Measurements from ENCODE around the gene EIF2B1.
"Not testable (repeated sequence)": the region's sequence is repeated elsewhere in the genome, so short reads cannot be mapped to it uniquely, and the experiment has no call there.

Gene EIF2B1

DNA sequence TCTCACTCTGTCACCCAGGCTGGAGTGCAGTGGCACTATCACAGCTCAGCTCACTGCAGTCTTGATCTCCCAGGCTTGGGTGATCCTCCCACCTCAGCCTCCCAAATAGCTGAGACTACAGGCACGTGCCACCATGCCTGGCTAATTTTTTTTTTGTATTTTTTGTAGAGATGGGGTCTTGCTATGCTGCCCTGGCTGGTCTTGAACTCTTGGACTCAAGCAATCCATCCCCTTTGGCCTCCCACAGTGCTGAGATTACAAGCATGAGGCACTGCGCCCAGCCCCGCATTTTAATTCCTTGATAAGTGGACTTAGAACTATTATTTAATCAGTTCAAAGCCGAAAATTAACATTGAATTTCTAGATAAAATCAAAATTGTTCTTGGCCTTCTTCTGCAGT, 54.7 kb downstream of the EIF2B1 start:
- not testable (repeated sequence) for H3K4me3 ChIP-seq (ENCODE audit: low read length); H3K4me1 ChIP-seq (ENCODE audit: control insufficient read depth, insufficient read depth, low read length); H3K27me3 ChIP-seq (ENCODE audit: control insufficient read depth, insufficient read depth, low read length); H3K27ac ChIP-seq (ENCODE audit: low read depth, low read length); H3K36me3 ChIP-seq (ENCODE audit: control insufficient read depth, insufficient read depth, low read length); H3K9ac ChIP-seq (ENCODE audit: low read length)

DNA sequence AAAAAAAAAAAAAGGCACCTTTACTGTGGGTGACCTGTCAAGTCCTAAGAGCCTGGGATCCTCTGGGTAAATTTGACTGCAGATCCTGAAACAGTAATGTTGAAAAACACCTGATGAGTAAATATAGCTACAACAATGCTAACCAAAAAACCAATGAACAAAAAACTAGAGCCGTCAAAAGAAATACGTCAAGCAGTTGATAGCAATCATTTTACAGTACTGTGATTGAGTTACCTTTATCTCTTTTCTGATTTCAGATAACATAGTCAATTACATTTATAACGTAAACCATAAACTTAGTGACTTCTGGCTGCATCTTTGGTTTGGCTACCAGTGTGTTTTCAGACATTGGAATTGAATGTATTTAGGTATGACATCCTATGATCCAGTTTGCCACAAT, 55.2 kb downstream of the EIF2B1 start:
- Histone ChIP-seq H3K9ac (ENCODE audit: low read length) (no peak overlapping the region), H3K36me3 (ENCODE audit: control insufficient read depth, insufficient read depth, low read length) (no peaks in the 10 kb centered on the region), H3K27ac (ENCODE audit: low read depth, low read length) (no peak overlapping the region)

DNA sequence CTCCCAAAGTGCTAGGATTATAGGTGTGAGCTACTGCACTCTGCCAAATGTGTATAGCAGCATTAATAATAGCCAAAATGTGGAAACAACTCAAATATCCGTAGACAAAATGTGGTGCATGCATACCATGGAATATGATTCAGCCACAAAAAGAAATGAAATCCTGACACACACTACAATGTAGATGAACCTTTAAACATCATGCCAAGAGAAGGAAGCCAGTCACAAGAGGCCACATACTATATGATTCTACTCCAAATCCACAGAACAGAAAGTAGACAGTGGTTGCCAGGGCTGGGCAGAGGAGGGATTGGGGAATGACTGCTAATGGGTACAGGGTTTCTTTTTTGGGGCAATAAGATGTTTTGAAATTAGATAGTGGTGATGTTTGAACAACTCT, 56.9 kb downstream of the EIF2B1 start:
- no peak overlapping the region for H3K27ac ChIP-seq (ENCODE audit: low read depth, low read length)
- no peak overlapping the region for H3K9ac ChIP-seq (ENCODE audit: low read length)
- H3K27me3 ChIP-seq (ENCODE audit: control insufficient read depth, insufficient read depth, low read length) = no peaks in the 10 kb centered on the region
- H3K4me1 ChIP-seq (ENCODE audit: control insufficient read depth, insufficient read depth, low read length) = no peaks in the 10 kb centered on the region
- H3K4me3 ChIP-seq (ENCODE audit: low read length) = no peak overlapping the region
- H3K36me3 ChIP-seq (ENCODE audit: control insufficient read depth, insufficient read depth, low read length) = no peaks in the 10 kb centered on the region

More for the DNA sequence above, 55.2 kb downstream of the EIF2B1 start:
- Histone ChIP-seq H3K4me3 (ENCODE audit: low read length) (no peak overlapping the region), H3K4me1 (ENCODE audit: control insufficient read depth, insufficient read depth, low read length) (peaks cover 2% of the 10 kb centered on the region), H3K27me3 (ENCODE audit: control insufficient read depth, insufficient read depth, low read length) (no peaks in the 10 kb centered on the region)

DNA sequence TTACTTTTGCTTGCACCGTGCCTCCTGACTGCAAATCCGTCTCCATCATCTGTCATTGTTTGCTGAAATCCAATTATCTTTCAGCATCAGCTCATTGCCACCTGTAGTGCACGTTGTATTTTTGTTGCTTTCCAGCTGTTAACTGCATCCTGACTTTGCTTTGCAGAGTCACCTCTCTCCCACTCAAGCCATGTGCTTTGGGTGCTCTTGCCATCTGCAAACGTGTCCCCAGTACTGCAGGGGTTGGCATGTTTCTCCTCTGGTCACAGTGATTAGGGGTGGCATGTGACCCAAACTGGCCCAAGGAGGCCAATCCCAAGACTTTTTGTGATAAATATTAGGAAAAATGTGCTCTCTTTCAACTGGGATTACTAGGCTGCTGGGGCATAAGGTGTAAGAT, 59.6 kb downstream of the EIF2B1 start:
- Histone ChIP-seq H3K36me3 (ENCODE audit: control insufficient read depth, insufficient read depth, low read length) (no peaks in the 10 kb centered on the region), H3K27me3 (ENCODE audit: control insufficient read depth, insufficient read depth, low read length) (no peaks in the 10 kb centered on the region), H3K27ac (ENCODE audit: low read depth, low read length) (no peak overlapping the region), H3K4me3 (ENCODE audit: low read length) (no peak overlapping the region), H3K9ac (ENCODE audit: low read length) (no peak overlapping the region), H3K4me1 (ENCODE audit: control insufficient read depth, insufficient read depth, low read length) (no peaks in the 10 kb centered on the region)

DNA sequence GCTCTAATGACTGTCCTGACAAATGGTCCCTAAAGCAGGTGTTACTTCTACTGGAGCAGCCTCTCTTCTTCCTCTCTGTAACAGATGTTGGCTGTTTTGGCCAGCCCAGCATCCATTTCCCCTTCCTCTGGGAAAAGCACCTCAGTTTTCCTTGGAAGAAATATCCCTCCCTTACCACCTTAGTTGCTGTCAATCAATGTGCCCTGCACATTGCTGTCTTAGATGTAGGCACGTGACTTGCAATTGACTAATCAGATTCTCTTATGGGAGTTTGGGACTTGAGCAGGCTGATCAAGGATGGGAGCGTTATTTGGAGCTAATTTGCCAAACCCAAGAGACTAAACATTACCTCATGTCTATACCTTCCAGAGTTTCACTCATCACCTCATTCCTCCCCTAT, 61.1 kb downstream of the EIF2B1 start:
- no peaks in the 10 kb centered on the region for H3K4me1 ChIP-seq (ENCODE audit: control insufficient read depth, insufficient read depth, low read length)
- no peaks in the 10 kb centered on the region for H3K27me3 ChIP-seq (ENCODE audit: control insufficient read depth, insufficient read depth, low read length)
- H3K9ac ChIP-seq (ENCODE audit: low read length) = no peak overlapping the region
- no peak overlapping the region for H3K27ac ChIP-seq (ENCODE audit: low read depth, low read length)
- H3K4me3 ChIP-seq (ENCODE audit: low read length) = no peak overlapping the region
- no peaks in the 10 kb centered on the region for H3K36me3 ChIP-seq (ENCODE audit: control insufficient read depth, insufficient read depth, low read length)

DNA sequence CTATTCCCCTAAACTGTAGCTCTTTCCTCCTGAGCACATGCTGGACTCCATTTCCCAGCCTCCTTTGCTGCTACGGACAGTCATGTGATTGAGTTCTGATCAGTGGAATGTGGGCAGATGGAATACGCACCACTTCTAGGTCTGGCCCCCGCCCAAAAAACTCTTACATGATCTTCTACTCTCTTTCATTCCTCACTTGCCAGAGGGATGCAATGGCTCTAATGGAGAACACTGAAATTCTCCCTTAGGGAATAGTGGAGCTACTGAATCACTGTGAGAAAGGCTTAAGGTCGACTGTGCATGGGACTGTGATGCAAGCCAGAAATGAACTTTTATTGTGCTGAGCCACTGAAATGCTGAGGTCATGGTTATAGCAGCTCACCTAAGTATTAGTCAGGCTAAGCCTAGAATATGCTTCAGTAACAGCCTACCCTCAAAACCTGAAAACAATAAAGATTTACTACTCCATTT, 62.1 kb downstream of the EIF2B1 start:
- Histone ChIP-seq H3K4me3 (ENCODE audit: low read length) (no peak overlapping the region), H3K27ac (ENCODE audit: low read depth, low read length) (no peak overlapping the region), H3K27me3 (ENCODE audit: control insufficient read depth, insufficient read depth, low read length) (no peaks in the 10 kb centered on the region), H3K36me3 (ENCODE audit: control insufficient read depth, insufficient read depth, low read length) (no peaks in the 10 kb centered on the region), H3K4me1 (ENCODE audit: control insufficient read depth, insufficient read depth, low read length) (no peaks in the 10 kb centered on the region), H3K9ac (ENCODE audit: low read length) (no peak overlapping the region)
